MCF 10A (cell line): Measurements from ENCODE around the gene ANXA8. TPM values are rescaled to one million over a fixed set of nuclear protein-coding genes. Genes with fewer than 3 reads are reported as not detected.

Experiments
- BruUV-seq: library from RNA; stranded (reverse); fragments of 400-500 nt; replicated peaks from 2 replicates; lab custom pipeline; 2021; lab: Mats Ljungman, UMichigan
- CTCF ChIA-PET: fragments of 300-600 bp; sonication (Branson Sonifier 250); formaldehyde crosslinking; extraction: SDS; loops from one replicate; lab custom pipeline; 2021; ENCODE audit warnings: antibody characterized with exemption, inconsistent platforms; lab: Yijun Ruan, JAX
- POLR2A ChIA-PET: fragments of 300-600, 350-650 bp; sonication (Branson Sonifier 250); formaldehyde crosslinking; extraction: SDS; loops from one replicate; lab custom pipeline; 2020; ENCODE audit warnings: antibody characterized with exemption, inconsistent platforms; lab: Yijun Ruan, JAX
- DNase-seq: peaks from one replicate; pipeline ENCODE4 v3.0.0-alpha.2; 2018; ENCODE audit not compliant: unreplicated experiment
- H3K27ac Mint-ChIP-seq: one replicate; pipeline ENCODE4 v1.8.0; 2022; ENCODE audit warnings: mild to moderate bottlenecking, low read depth, mixed read lengths; ENCODE audit not compliant: unreplicated experiment
- H3K27me3 Mint-ChIP-seq: one replicate; pipeline ENCODE4 v1.8.0; 2022; ENCODE audit warnings: mixed read lengths; ENCODE audit not compliant: insufficient read depth, unreplicated experiment
- H3K36me3 Mint-ChIP-seq: one replicate; pipeline ENCODE4 v1.8.0; 2022; ENCODE audit warnings: mild to moderate bottlenecking, moderate library complexity, mixed read lengths; ENCODE audit not compliant: insufficient read depth, unreplicated experiment
- H3K4me1 Mint-ChIP-seq: one replicate; pipeline ENCODE4 v1.8.0; 2022; ENCODE audit warnings: mixed read lengths; ENCODE audit not compliant: insufficient read depth, unreplicated experiment
- H3K4me3 Mint-ChIP-seq: one replicate; pipeline ENCODE4 v1.8.0; 2022; ENCODE audit warnings: mild to moderate bottlenecking, moderate library complexity, mixed read lengths; ENCODE audit not compliant: unreplicated experiment
- H3K9me3 Mint-ChIP-seq: one replicate; pipeline ENCODE4 v1.8.0; 2022; ENCODE audit warnings: mixed read lengths; ENCODE audit not compliant: unreplicated experiment
- intact Hi-C: fragments of 100-400 bp; cut with micrococcal nuclease; formaldehyde crosslinking; loops from 2 replicates; pipeline ENCODE4 v1.14.1; 2022
- total RNA-seq: library from RNA; stranded (reverse); gene quantifications from 2 replicates; pipeline ENCODE4 v1.2.3, GENCODE V29; 2022
- TF ChIP-seq, protein P1 (sequence below): fragments of 200-600 bp; IDR thresholded peaks from one replicate; pipeline ENCODE4 v1.8.0; 2022; ENCODE audit warnings: antibody characterized with exemption, mild to moderate bottlenecking; ENCODE audit not compliant: unreplicated experiment

Gene ANXA8
- total RNA-seq, 1 experiment from 2014 or later, result 103 TPM

DNA sequence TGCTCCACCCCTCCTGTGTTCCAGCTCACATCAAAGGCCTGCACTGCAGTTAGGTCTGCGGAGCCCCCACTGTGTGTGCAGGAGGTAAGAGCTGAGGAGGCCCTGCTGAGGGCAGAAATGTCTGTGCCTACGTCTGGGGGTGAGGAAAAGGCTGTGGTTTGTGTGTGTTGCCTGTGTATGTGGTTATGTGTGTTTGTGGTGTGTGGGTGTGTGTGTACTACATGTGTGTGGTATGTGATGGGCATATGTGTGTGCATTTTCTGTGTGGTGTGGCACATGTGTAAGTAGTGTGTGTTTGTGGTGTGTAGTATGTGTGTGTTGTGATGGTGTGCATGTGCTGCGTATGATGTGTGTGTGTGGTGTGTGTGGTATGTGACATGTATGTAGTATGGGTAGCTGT lies 36.2 kb downstream of the ANXA8 start:
- intact Hi-C loops, result no loop called here
- no peak for DNase-seq
- ChIA-PET POLR2A (no interaction called here), CTCF (interaction anchor here (0.6 kb wide), 1 partner anchor 414 kb away, joined by 4 read pairs; no protein-coding TSS in a partner anchor)
- Mint-ChIP-seq H3K36me3 (no peaks in the 10 kb centered on the region), H3K9me3 (peaks cover 8% of the 10 kb centered on the region), H3K27me3 (no peaks in the 10 kb centered on the region), H3K4me1 (peaks cover 5% of the 10 kb centered on the region), H3K27ac (no peak overlapping the region), H3K4me3 (no peak overlapping the region)
- TF ChIP-seq, protein P1, sequence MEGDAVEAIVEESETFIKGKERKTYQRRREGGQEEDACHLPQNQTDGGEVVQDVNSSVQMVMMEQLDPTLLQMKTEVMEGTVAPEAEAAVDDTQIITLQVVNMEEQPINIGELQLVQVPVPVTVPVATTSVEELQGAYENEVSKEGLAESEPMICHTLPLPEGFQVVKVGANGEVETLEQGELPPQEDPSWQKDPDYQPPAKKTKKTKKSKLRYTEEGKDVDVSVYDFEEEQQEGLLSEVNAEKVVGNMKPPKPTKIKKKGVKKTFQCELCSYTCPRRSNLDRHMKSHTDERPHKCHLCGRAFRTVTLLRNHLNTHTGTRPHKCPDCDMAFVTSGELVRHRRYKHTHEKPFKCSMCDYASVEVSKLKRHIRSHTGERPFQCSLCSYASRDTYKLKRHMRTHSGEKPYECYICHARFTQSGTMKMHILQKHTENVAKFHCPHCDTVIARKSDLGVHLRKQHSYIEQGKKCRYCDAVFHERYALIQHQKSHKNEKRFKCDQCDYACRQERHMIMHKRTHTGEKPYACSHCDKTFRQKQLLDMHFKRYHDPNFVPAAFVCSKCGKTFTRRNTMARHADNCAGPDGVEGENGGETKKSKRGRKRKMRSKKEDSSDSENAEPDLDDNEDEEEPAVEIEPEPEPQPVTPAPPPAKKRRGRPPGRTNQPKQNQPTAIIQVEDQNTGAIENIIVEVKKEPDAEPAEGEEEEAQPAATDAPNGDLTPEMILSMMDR, result no peak
- BruUV-seq, result no TSS peak

DNA sequence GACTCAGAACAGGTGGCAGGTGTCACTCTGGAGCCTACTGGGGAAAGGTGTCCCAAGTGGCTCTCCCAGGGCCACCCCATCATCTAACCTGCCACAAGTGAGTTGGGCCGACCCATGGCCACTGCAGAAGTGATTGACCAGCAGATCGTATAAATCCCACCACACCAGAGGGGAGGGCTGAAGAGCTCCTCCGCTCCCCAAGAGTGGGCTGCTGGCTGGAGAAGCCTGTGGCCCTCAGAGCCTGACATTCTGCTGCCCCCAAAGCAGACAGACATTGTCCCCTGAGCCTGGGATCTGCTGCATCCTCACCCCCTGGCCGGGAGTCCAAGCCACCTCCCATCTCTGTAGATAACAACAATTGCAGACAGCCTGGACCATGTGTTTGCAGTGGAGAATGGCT lies 36.7 kb downstream of the ANXA8 start:
- H3K9me3 Mint-ChIP-seq, result peaks cover 8% of the 10 kb centered on the region
- POLR2A ChIA-PET, result no interaction called here
- intact Hi-C loops, result no loop called here
- H3K27me3 Mint-ChIP-seq, result no peaks in the 10 kb centered on the region
- TF ChIP-seq, protein P1, result no peak
- CTCF ChIA-PET, result interaction anchor here (0.6 kb wide), 1 partner anchor 414 kb away, joined by 4 read pairs; no protein-coding TSS in a partner anchor
- H3K36me3 Mint-ChIP-seq, result no peaks in the 10 kb centered on the region
- H3K27ac Mint-ChIP-seq, result no peak overlapping the region
- no peak overlapping the region for H3K4me3 Mint-ChIP-seq
- DNase-seq, result no peak
- BruUV-seq, result no TSS peak
- H3K4me1 Mint-ChIP-seq, result peaks cover 1% of the 10 kb centered on the region

DNA sequence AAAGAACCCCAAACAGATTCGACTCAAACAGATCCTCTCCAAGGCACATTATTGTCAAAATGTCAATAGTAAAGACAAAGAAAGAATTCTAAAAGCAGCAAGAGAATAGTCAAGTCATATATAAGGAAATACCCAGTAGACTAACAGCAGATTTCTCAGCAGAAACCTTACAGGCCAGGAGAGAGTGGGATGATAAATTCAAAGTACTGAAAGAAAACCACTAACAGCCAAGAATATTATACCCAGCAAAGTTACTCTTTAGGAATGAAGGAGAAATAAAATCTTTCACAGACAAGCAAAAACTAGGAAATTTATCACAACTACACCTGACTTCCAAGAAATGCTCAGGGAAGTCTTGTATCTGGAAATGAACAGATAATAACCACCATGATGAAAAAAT lies 38.2 kb downstream of the ANXA8 start:
- BruUV-seq, result no TSS peak
- Mint-ChIP-seq H3K4me3 (no peak overlapping the region), H3K27me3 (no peaks in the 10 kb centered on the region), H3K36me3 (no peaks in the 10 kb centered on the region), H3K9me3 (peaks cover 8% of the 10 kb centered on the region), H3K4me1 (no peaks in the 10 kb centered on the region), H3K27ac (no peak overlapping the region)
- intact Hi-C loops, result no loop called here
- ChIA-PET CTCF (no interaction called here), POLR2A (no interaction called here)
- TF ChIP-seq, protein P1, result no peak
- DNase-seq, result no peak

DNA sequence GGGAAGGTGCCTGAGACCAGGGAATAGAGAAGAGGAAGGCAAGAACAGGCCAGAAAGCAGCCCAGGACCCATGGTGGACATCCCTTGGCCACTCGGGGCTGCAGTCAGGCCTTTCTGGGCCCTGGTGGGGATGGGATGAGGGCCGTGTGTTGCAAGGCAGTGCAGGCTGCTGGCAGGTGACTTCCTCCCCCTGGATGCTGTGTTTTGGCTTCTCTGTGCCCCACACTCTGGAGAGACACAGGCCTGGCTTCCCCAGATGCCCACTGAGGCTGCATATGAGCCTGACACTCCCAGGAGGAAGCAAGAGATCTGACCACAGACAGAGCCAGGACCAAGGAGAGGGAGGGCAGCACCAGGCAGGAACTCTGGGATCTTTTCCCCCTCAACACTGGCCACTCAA lies 39.9 kb downstream of the ANXA8 start:
- H3K4me1 Mint-ChIP-seq, result peaks cover under 1% of the 10 kb centered on the region
- no peaks in the 10 kb centered on the region for H3K27me3 Mint-ChIP-seq
- H3K36me3 Mint-ChIP-seq, result no peaks in the 10 kb centered on the region
- DNase-seq, result no peak
- ChIA-PET POLR2A (no interaction called here), CTCF (no interaction called here)
- BruUV-seq, result no TSS peak
- H3K27ac Mint-ChIP-seq, result no peak overlapping the region
- intact Hi-C loops, result no loop called here
- H3K9me3 Mint-ChIP-seq, result peaks cover 8% of the 10 kb centered on the region
- no peak overlapping the region for H3K4me3 Mint-ChIP-seq
- TF ChIP-seq, protein P1, result no peak
